ENCODE measurements around the gene DLX4. TPM values are rescaled to one million over a fixed set of nuclear protein-coding genes. Genes with fewer than 3 reads are reported as not detected.

DLX4 gene
- total RNA-seq, 1 experiment from 2014 or later, result 2.5 TPM

DNA sequence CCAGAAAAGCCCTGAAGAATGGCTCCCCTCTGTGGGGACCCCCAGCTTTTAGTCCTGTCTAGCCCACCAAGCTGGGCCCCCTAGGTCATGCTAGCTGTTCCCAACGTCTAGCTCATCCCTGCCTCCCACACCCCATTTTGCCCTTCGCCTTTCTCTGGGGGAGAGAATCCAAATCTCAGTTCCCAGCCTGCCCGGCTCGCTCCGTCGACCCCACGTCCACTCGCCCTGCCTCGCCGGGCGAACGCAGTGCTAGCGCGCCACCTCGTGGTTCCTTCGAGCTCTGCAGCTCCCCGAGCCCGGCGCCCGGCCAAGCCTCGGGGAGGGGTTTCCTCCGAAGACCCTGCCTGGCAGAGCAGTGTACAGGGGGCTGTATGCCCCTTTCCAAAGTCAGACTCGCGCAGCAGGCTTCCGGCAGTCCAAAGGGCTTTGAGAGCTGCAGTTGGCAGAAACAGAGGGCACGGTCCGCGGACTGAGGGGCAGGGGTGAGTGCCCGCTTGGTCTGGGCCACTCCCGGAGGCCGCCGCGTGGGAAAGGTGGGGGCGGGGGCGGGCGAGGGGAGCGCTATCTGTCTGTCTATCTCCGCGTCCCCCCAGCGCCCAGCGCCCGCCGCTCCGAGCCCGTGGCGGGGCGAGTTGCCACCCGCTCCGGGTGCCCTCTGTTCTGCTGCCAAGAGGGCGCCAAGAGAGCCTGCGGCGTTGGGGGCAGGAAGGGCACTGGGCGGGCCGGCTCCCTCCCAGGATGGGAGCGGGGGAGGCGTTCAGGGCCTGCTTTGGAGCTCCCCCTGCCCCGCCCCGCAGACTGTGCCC is 27.7 kb downstream of the DLX4 start:
- peaks cover 11% of the 10 kb centered on the region for H3K23me2 ChIP-seq (ENCODE audit: insufficient read length, low read depth, low read length, poor library complexity, severe bottlenecking)
- no peaks in the 10 kb centered on the region for H3K9me3 ChIP-seq (ENCODE audit: control insufficient read depth, low read depth, low read length)
- no peaks in the 10 kb centered on the region for H3K79me2 ChIP-seq (ENCODE audit: insufficient read depth, low read length)
- peak; percentile 77 for DNase-seq
- peaks cover 57% of the 10 kb centered on the region for H3K27me3 ChIP-seq (ENCODE audit: insufficient read depth, low read length)
- H3K27me3 Mint-ChIP-seq (ENCODE audit: low read depth), result peaks cover 95% of the 10 kb centered on the region
- peaks cover 0 to 3% (median 2%) of the 10 kb centered on the region in 3 experiments; a peak in 3 of 7 replicates for H3K36me3 Mint-ChIP-seq (ENCODE audit: insufficient read depth in 1 of 3, low read depth in 3 of 3)
- H3K4me2 ChIP-seq (ENCODE audit: insufficient read depth, insufficient read length, low read length), result peak overlapping the region; percentile 49
- no peaks in the 10 kb centered on the region for H3K79me1 ChIP-seq (ENCODE audit: insufficient read depth, low read depth, low read length, poor library complexity, severe bottlenecking)
- H2BK120ac ChIP-seq (ENCODE audit: low read depth, low read length, poor library complexity, severe bottlenecking), result no peak overlapping the region
- no peak overlapping the region for H3K4ac ChIP-seq (ENCODE audit: low read depth, low read length)
- no peak overlapping the region for H3K56ac ChIP-seq (ENCODE audit: insufficient read length, low read depth, low read length)
- H3K18ac ChIP-seq (ENCODE audit: insufficient read length, low read depth, low read length), result no peak overlapping the region
- no peak overlapping the region for H2BK5ac ChIP-seq (ENCODE audit: insufficient read length, low read length)
- H3T11ph ChIP-seq (ENCODE audit: low read length), result no peak overlapping the region
- peak overlapping the region; percentile 55 to 73 for H3K4me3 Mint-ChIP-seq
- no peak overlapping the region for H2AFZ ChIP-seq (ENCODE audit: low read length)
- no peak overlapping the region for H3K27ac ChIP-seq (ENCODE audit: insufficient read length, low read depth, low read length)
- no peak overlapping the region for H4K91ac ChIP-seq (ENCODE audit: insufficient read length, low read depth, low read length)
- no peak overlapping the region for H3K14ac ChIP-seq (ENCODE audit: insufficient read depth, low read length)
- TF ChIP-seq, protein P1, sequence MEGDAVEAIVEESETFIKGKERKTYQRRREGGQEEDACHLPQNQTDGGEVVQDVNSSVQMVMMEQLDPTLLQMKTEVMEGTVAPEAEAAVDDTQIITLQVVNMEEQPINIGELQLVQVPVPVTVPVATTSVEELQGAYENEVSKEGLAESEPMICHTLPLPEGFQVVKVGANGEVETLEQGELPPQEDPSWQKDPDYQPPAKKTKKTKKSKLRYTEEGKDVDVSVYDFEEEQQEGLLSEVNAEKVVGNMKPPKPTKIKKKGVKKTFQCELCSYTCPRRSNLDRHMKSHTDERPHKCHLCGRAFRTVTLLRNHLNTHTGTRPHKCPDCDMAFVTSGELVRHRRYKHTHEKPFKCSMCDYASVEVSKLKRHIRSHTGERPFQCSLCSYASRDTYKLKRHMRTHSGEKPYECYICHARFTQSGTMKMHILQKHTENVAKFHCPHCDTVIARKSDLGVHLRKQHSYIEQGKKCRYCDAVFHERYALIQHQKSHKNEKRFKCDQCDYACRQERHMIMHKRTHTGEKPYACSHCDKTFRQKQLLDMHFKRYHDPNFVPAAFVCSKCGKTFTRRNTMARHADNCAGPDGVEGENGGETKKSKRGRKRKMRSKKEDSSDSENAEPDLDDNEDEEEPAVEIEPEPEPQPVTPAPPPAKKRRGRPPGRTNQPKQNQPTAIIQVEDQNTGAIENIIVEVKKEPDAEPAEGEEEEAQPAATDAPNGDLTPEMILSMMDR (conservative IDR thresholded peaks at IDR 0.05), result peak; percentile 100
- H3K9ac ChIP-seq (ENCODE audit: extremely low read depth, insufficient read length, low read length), result no peak overlapping the region
- no CpG with 5 or more reads among the region's 58 CpGs for WGBS (ENCODE audit: extremely low coverage, insufficient read length, low lambda C conversion rate)
- H3K9me3 Mint-ChIP-seq, result peaks cover 6 to 10% of the 10 kb centered on the region in 2 experiments; a peak in 4 of 5 replicates
- peaks cover 5% of the 10 kb centered on the region for H4K20me1 ChIP-seq (ENCODE audit: control insufficient read depth, insufficient read depth, insufficient read length)
- no peak overlapping the region for H3K27ac Mint-ChIP-seq
- no peak overlapping the region for H2AK5ac ChIP-seq (ENCODE audit: insufficient read length, low read length)
- peaks cover 34 to 35% of the 10 kb centered on the region in 2 experiments for H3K4me1 Mint-ChIP-seq
- no peak overlapping the region for H3K23ac ChIP-seq (ENCODE audit: insufficient read length, low read depth, low read length)
- H4K8ac ChIP-seq (replicated peaks; ENCODE audit: insufficient read length, low read depth, low read length), result no peak overlapping the region
- H2BK20ac ChIP-seq (ENCODE audit: low read depth, low read length, poor library complexity, severe bottlenecking), result no peak overlapping the region
- H4K5ac ChIP-seq (ENCODE audit: insufficient read length, low read depth, low read length), result no peak overlapping the region
- H2BK12ac ChIP-seq (ENCODE audit: insufficient read length, low read depth, low read length), result no peak overlapping the region
- no peaks in the 10 kb centered on the region; the same call in 1 of the 2 replicates for H3K4me1 ChIP-seq (ENCODE audit: insufficient read depth, low read length)
- H2BK15ac ChIP-seq (ENCODE audit: low read depth, low read length), result no peak overlapping the region

Data from H9 (cell line).